Activated CD4-positive, CD25-positive, alpha-beta regulatory T cell treated with anti-CD3 and anti-CD28 coated beads, Interleukin-2, amount 50 U/mL, for 72 hours (primary cell): ENCODE measurements around the gene PRDM5.
"Not testable (repeated sequence)": the region's sequence is repeated elsewhere in the genome, so short reads cannot be mapped to it uniquely, and the experiment has no call there.

ENCODE experiments used
- DNase-seq: peaks from one replicate; pipeline ENCODE4 v3.0.0; 2021

Gene PRDM5

GRCh38 chr4:120692964-120693363, 229.6 kb downstream of the PRDM5 start:
- no peak for DNase-seq

- no peak for DNase-seq
Observed at GRCh38 chr4:120691536-120691935, 231.0 kb downstream of the PRDM5 start.

- DNase-seq = no peak
Observed at GRCh38 chr4:120691106-120691505, 231.4 kb downstream of the PRDM5 start.

GRCh38 chr4:120688791-120689190, 233.7 kb downstream of the PRDM5 start:
- no peak for DNase-seq

- DNase-seq = no peak
Observed at GRCh38 chr4:120685756-120686278, 236.7 kb downstream of the PRDM5 start.

- no peak for DNase-seq
Observed at GRCh38 chr4:120683897-120684540, 238.5 kb downstream of the PRDM5 start.

- no peak for DNase-seq
Observed at GRCh38 chr4:120682981-120683380, 239.5 kb downstream of the PRDM5 start.

GRCh38 chr4:120680647-120681228, 241.8 kb downstream of the PRDM5 start:
- no peak for DNase-seq

GRCh38 chr4:120673696-120674095, 248.8 kb downstream of the PRDM5 start:
- no peak for DNase-seq

GRCh38 chr4:120672558-120673147, 249.9 kb downstream of the PRDM5 start:
- no peak for DNase-seq

GRCh38 chr4:120672076-120672475, 250.4 kb downstream of the PRDM5 start:
- no peak for DNase-seq

- DNase-seq = no peak
Observed at GRCh38 chr4:120671538-120671937, 251.0 kb downstream of the PRDM5 start.

- no peak for DNase-seq
Observed at GRCh38 chr4:120667102-120667501, 255.4 kb downstream of the PRDM5 start.

- no peak for DNase-seq
Observed at GRCh38 chr4:120664851-120665250, 257.7 kb downstream of the PRDM5 start.

- DNase-seq = no peak
Observed at GRCh38 chr4:120659616-120660170, 262.8 kb downstream of the PRDM5 start.

GRCh38 chr4:120658772-120659171, 263.8 kb downstream of the PRDM5 start:
- DNase-seq = no peak

GRCh38 chr4:120653804-120654573, 268.5 kb downstream of the PRDM5 start:
- no peak for DNase-seq

- not testable (repeated sequence) for DNase-seq
Observed at GRCh38 chr4:120648336-120648735, 274.2 kb downstream of the PRDM5 start.
